Kidney capillary endothelial cell (primary cell): Measurements from ENCODE around the gene TRNP1.

ENCODE experiments used
- DNase-seq: peaks from one replicate; pipeline ENCODE4 v3.0.0-alpha.2; 2018; ENCODE audit warnings: low spot score

The TRNP1 gene

DNA sequence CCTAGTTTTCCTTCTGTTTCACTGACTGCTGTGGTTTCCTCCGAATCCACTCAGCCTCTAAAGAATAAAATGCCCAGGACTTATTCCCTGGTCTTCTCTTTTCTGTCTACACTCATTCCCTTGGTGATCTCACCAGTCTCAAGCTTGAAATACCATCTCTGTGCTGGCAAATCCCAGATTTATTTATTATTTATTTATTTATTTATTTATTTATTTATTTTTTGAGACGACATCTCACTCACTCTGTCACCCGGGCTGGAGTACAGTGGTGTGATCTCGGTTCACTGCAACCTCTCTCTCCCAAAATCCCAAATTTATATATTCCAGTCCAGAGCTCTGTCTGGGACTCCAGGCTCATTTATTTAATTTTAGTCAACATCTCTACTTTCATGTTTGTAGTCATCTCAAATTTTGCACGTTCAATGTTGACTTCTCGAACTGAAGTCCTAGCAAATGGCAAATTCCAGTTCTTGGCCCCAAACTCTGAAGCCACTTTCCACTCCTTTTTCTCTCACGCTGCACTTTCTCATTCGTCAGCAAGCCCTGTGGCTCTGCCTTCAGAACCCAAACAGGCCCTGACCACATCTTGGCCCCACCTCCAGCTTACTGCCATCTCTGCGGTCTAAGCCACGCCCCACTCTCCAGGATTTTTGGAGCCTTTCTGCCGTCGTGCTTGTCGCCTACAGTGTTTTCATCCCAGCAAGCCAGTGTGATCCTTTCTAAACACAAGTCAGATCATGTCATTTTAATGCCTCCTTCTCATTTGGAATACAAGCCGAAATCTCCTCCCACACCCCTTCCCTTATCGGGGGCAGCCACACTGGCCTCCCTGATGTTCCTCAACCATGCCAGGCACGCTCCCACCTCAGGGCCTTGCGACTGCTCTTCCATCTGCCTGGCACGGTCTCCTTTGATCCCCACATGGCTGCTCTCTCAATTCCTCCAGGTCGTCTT lies 33.4 kb downstream of the TRNP1 start:
- DNase-seq = no peak

DNA sequence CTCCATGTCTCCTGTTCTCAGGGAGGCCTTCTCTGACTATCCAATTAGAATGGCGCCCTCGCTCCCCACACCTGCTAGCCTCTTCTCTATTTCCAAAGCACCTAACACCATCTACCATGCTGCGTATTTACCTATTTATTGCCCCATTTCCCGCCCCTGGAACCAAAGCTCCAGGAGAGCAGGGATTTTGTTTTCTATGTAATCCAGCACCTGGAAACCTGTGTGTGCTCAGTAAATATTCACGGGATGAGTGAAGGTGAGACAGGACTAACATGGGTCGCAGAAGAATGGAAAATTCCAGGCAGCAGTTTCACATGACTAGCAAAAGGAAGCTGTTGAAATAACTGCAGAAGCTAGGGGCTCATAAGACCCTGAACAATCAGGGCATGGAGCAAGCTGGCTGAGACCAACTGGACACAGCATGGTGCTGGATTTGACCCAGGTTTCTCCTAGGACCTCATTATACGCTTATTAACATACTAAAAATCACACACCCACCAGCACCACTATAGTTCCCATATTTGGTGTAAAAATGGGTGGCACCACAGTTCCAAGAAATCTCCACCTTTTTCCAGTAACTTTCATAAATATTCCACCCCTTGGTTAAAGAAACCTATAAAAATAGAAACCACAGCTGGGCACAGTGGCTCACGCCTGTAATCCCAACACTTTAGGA lies 34.2 kb downstream of the TRNP1 start:
- DNase-seq = no peak

DNA sequence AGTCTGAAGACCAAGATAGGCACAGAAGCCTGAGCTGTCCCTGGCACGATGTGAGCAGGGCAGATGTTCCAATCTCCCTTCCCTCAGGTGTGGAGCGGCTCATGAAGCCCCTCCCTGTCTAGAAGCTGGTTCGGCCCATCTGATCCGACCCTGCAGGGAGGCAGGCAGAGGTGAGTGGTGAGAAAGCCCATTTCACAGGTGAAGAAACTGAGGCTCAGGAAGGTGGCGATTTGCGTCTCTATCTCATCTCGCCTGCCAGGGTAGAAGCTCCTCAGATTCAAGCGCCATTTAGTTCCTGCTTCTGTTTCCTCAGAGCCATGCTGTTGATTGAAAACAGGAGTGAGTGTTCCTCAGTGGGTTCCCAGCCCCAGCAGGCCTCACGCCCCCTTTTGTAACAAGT lies 36.0 kb downstream of the TRNP1 start:
- DNase-seq = no peak

DNA sequence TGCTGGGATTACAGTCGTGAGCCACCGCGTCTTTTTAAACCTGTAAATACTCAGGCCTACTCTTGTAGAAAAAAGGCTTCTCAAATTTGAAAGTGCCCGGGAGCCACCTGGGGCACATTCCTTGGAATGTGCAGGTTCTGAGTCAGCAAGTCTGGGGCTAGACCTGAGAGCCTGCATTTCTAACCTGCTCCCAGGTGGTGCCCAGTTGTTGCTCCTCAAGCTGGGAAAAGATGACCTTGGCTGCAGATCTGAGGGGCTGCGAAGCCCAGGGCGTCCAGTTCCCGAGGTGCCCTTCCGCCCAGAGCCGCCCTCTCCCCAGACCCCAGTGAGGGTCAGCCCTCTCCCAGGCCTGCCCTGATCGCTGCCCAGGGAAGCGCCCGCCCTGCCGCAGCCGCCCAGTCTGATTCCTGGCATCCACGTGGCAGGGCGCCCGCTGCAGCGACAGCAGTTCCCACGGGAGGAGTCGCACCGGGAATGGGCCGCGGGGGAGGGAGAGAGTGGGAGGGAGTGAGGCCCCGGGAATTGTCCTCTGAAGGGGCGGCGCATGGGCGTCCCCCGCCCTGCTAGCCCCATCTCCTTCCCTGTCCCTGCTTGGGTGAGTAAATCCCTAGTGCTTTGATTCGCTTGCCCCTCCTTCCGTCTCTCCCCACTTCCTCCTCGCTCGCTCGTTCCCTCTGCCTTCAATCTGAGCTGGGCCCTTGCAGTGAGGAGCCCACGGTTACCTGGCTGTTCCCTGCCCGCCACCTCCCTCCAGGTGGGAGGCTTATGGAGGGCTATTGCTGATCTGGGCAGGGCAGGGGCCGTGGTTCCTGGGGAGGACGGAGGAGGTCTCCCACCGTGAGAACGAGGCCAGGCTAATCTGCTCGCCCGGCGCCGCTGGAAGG lies 38.0 kb downstream of the TRNP1 start:
- DNase-seq = no peak

DNA sequence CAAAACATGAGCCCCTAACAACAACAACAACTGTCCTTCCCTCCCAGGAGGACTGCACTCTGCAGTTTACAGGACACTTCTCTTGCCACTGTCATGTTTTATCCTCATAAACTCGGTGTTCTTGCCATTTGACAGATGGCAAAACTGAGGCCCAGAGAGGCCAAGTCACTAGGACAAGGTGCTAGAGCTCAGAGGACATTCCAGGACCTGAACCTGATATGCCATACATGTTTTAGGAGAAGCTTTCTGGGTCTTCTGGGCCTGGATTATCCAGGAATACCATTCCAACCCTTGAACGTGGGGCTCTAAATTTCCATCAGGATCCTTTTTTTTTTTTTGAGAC lies 38.6 kb downstream of the TRNP1 start:
- DNase-seq = no peak

DNA sequence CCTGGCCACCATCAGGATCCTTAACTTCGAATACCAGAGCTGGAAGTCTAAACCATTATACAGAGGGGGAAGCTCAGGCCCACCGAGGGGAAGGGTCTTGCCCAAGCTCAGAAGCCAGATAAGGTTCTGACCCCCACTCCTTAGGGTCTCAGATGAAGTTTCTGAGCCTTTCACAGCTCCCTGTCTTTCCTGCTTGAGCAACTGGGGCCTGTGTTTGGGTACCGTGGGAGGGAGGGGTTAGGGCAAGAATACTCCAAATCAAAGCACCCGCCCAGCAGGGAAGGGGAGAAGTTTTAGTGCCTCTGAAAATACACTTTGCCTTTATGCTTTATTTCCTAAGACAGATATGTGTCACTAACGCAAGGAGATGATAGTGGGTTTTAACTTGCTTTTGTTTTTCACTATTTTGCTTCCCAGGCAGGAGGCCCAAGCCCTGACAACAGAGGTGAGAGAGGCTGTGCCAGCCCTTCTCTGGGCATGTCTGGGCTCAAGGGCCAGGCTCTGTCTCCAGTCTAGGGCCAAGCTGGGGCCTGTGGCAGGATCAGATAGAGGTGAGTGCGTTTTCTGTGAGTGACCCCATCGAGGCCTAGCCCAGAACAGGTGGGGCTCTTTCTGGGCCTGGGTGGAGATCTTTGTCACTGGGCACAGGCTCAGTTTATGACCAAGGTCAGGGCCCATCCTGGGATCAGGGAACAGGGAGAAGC lies 39.7 kb downstream of the TRNP1 start:
- no peak for DNase-seq

DNA sequence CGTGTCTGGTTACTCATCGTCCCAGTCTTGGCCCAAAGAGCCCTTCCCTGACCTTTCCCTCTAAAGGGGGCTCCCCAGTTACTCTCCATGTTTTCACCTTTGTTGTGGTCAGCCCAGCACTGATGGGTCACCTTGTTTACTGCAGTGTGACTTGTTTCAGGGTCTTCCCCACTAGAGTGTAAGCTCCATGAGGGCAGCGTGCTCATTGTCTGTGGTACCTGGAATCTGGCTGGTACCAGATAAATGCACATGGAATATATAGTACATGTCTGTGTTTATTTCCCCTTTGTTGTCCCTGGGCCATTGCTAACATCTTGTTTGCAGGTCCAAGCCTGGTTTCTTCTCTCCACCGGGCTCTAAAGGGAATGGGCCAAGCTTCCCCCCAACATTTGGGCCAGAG lies 41.9 kb downstream of the TRNP1 start:
- no peak for DNase-seq

DNA sequence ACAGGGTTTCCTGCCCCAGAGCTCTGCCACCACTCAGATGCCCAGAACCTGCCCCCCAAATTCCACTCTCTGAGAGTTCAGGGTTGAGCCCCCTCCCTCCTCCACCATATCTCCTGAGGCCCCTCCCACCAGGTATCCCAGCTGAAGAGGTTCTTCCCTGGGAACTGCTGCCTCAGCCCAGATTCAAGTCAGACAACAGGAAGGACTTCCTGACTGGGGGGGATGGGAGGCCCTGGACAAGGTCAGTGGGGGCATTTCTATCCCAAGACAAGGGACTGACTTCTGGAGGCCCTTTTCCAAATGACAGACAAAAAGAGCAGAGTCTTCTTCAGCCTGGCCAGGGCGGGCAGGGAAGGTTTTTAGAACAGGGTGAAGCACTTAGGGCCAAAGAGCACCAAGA lies 43.2 kb downstream of the TRNP1 start:
- DNase-seq = no peak

DNA sequence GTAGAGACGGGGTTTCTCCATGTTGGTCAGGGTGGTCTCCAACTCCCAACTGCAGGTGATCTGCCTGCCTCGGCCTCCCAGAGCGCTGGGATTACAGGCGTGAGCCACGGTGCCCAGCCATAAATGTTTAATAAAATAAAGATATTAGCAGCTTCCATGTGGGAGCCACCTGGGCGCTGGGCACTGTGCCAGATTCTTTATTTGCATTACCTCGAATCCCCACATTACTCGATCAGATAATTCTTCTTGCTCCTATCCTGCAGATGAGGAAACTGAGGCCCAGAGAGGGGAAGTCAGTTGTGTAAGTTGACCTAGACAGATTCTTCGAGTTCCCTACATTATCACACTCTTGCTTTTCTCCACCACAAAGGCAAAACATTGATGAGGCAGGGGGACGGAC lies 44.0 kb downstream of the TRNP1 start:
- DNase-seq = no peak

DNA sequence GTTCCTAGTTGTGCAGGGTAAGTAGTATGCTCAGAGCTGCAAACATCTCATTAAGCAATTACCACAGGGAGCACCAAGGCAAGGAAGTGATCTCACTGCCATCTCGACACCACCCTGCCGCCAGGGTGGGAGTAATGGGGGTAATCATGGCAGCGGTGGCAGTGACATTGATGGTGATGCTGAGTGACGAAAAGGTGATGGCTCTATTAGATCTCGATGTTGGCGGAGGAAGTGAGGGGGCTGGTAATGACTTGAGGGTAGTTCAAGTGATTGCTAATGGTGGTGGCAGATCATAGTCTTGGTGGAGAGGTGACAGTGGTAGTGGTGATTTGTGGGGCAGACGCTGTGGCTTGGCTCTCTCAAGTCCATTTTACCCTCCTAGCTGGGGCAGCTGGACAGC lies 44.5 kb downstream of the TRNP1 start:
- DNase-seq = no peak

DNA sequence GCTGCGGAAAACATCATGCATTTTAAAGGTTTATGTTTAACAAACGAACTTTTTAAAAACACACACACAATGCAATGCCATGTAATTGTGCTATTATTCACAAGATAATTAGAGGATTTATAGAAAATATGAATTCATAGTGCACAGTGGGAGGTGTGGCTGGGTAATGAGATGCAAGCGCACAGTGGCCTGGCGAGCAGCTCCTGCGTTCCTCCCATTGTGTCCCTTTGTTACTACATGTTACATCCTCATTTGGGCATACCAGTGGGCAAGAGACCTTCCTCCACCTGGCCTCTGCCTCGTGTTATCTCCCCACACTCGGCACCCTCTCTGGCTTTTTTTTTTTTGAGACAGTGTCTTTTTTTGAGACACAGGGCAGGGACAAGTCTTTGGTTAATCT lies 49.2 kb downstream of the TRNP1 start:
- DNase-seq = no peak

DNA sequence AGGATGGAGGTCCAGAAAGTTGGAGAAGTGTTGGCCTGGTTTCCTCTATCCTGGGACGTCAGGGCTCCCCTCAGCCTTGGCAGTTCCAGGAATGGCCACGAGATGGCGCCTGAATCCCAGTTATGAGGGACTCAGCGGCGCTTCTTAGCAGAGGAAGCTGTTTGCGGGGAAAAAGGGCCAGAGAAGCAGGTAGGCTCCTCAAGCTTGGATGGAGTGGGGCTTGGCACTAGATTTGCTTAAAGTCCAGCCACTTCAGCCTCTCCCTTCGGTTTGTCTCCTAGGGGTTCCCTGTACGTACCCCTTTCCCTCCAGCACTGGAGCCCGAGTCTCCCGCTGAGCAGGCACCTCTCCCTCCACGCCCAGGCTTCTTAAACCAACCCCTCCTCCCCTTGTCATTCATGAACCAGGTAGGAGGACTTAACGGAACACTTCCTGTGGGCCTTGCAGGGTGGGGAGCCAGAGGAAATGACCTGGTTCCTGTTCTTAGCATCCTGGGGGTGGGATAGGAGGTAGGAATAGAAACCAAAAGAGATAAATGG lies 51.2 kb downstream of the TRNP1 start:
- DNase-seq = peak; percentile 81

DNA sequence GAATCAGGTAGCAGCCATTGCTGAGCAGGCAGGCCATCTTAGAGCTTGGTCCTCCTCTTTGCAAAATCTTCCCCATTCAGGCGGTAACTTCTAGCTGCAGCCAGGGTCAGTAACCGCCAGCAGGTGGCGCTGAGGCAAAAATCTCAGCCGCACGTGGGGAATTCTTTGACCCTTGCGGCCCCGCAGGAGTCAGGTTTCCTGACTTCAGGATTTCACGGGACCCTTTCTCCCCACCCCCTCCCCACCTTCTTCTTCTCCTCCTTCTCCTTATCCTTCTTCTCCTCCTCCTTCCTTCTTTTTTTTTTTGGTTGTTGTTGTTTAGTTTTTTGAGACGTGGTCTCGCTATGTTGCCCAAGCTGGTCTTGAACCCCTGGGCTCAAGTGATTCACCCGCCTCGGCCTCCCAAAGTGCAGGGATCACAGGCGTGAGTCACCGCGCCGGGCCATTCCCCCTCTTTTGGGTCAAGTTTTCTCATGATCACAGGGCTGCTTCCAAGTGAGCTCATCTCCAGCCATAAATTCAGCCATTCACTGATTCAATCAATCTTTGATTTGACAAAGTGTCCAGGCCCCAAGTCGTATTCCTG lies 52.6 kb downstream of the TRNP1 start:
- DNase-seq = peak; percentile 66

DNA sequence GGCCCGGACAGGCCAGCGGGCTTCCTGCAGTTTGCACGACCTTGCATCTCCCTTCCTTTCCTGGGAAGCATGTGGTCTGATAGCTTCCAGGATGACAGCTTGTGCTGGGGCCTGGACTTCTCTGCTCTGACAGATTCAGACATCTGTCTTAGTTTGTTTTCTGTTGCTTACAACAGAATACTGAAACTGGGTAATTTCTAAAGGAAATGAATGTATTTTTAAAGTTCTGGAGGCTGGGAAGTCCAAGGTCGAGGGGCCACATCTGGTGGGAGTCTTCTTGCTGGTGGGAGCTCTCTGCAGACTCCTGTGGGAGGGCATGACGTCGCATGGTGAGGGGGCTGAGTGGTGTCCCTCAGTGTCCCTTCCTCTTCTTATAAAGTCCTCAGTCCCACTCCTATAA lies 54.4 kb downstream of the TRNP1 start:
- no peak for DNase-seq

DNA sequence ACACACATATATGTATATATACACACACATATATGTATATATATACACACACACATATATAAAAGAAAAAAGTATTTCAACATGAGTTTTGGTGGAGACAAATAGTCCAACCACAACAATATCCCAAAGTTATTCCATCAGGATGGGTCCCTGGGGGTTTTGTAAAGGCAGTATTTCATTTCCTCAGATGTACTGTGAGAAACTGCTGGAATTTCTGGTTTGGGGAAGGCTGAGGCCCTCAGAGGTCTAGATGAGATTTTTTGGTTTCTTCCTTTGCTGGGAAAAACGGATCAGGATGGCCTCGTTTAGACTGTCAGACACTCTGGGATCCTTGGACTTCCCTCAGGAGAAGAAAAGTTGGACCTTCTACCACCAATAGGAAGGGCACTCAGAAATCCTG lies 55.6 kb downstream of the TRNP1 start:
- DNase-seq = no peak

DNA sequence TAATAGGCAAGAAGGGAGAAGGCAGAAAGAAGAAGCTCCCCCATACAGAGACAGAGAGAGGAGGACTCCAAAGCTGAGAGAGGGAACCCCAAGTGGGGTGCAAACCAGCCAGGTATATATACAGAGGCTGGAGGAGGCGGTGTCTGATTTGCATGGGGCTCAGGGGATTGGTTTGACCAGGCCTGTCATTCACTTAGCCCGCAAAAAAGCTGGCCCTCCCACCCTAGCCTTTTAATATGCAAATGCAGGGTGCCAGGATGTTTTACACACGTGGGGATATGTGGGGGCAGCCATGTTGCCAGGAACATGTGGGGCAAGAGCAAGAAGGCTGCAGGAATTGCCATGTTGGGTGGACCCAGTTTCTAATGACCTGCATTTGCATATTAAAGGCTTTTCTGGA lies 56.1 kb downstream of the TRNP1 start:
- DNase-seq = no peak
